ENCODE measurements around the gene SFXN5. TPM values are rescaled to one million over a fixed set of nuclear protein-coding genes. Genes with fewer than 3 reads are reported as not detected.

SFXN5 gene
- polyA plus RNA-seq, 1 donor from 2014 or later: 5.8 TPM

- Histone ChIP-seq H3K4me3 (ENCODE audit: low read length) (no peak overlapping the region), H3K9ac (ENCODE audit: low read length) (no peak overlapping the region), H3K27me3 (ENCODE audit: insufficient read depth, low read depth, low read length) (no peaks in the 10 kb centered on the region), H3K9me2 (ENCODE audit: insufficient read depth, low read length) (no peaks in the 10 kb centered on the region), H3F3A (ENCODE audit: insufficient read depth, low read length, poor library complexity, severe bottlenecking) (no peaks in the 10 kb centered on the region), H3K4me2 (ENCODE audit: low read length) (no peak overlapping the region), H3K27ac (ENCODE audit: low read length) (no peak overlapping the region), H3K9me3 (ENCODE audit: low read length) (no peaks in the 10 kb centered on the region), H3K36me3 (ENCODE audit: insufficient read depth, low read length) (no peaks in the 10 kb centered on the region), H2AFZ (ENCODE audit: low read depth, low read length) (no peak overlapping the region), H3K79me2 (replicated peaks; ENCODE audit: insufficient read depth, low read length) (no peaks in the 10 kb centered on the region), H4K20me1 (ENCODE audit: insufficient read depth) (no peaks in the 10 kb centered on the region)
- TF ChIP-seq POLR2AphosphoS5 (IDR thresholded peaks at IDR 0.05) (no peak), SMC3 (conservative IDR thresholded peaks at IDR 0.05; ENCODE audit: poor library complexity) (no peak), TAF1 (IDR thresholded peaks at IDR 0.05; ENCODE audit: low read depth) (no peak), MXI1 (conservative IDR thresholded peaks at IDR 0.05; ENCODE audit: poor library complexity, severe bottlenecking) (no peak), REST (IDR thresholded peaks at IDR 0.05; ENCODE audit: borderline replicate concordance) (no peak), CTCF (IDR thresholded peaks at IDR 0.05; ENCODE audit: poor library complexity, severe bottlenecking) (no peak), EP300 (conservative IDR thresholded peaks at IDR 0.05; ENCODE audit: poor library complexity, severe bottlenecking) (no peak), RAD21 (conservative IDR thresholded peaks at IDR 0.05) (no peak), EZH2 (IDR thresholded peaks at IDR 0.05; ENCODE audit: borderline replicate concordance, insufficient read depth, low read length, poor library complexity, severe bottlenecking) (no peak)
Observed at GRCh38 chr2:72940786-72941185, 130.7 kb downstream of the SFXN5 start.

- Histone ChIP-seq H2AFZ (ENCODE audit: low read depth, low read length) (no peak overlapping the region), H3K79me2 (replicated peaks; ENCODE audit: insufficient read depth, low read length) (no peaks in the 10 kb centered on the region), H4K20me1 (ENCODE audit: insufficient read depth) (no peaks in the 10 kb centered on the region), H3F3A (ENCODE audit: insufficient read depth, low read length, poor library complexity, severe bottlenecking) (no peaks in the 10 kb centered on the region), H3K9me3 (ENCODE audit: low read length) (no peaks in the 10 kb centered on the region), H3K27ac (ENCODE audit: low read length) (no peak overlapping the region), H3K4me2 (ENCODE audit: low read length) (no peak overlapping the region), H3K9me2 (ENCODE audit: insufficient read depth, low read length) (no peaks in the 10 kb centered on the region), H3K4me3 (ENCODE audit: low read length) (no peak overlapping the region), H3K9ac (ENCODE audit: low read length) (no peak overlapping the region), H3K27me3 (ENCODE audit: insufficient read depth, low read depth, low read length) (no peaks in the 10 kb centered on the region), H3K36me3 (ENCODE audit: insufficient read depth, low read length) (no peaks in the 10 kb centered on the region)
- TF ChIP-seq EZH2 (IDR thresholded peaks at IDR 0.05; ENCODE audit: borderline replicate concordance, insufficient read depth, low read length, poor library complexity, severe bottlenecking): no peak
- TF ChIP-seq SMC3 (conservative IDR thresholded peaks at IDR 0.05; ENCODE audit: poor library complexity): no peak
- TF ChIP-seq REST (IDR thresholded peaks at IDR 0.05; ENCODE audit: borderline replicate concordance): no peak
- TF ChIP-seq CTCF (IDR thresholded peaks at IDR 0.05; ENCODE audit: poor library complexity, severe bottlenecking): no peak
- no peak for TF ChIP-seq RAD21 (conservative IDR thresholded peaks at IDR 0.05)
- TF ChIP-seq MXI1 (conservative IDR thresholded peaks at IDR 0.05; ENCODE audit: poor library complexity, severe bottlenecking): no peak
- TF ChIP-seq POLR2AphosphoS5 (IDR thresholded peaks at IDR 0.05): no peak
- TF ChIP-seq EP300 (conservative IDR thresholded peaks at IDR 0.05; ENCODE audit: poor library complexity, severe bottlenecking): no peak
- TF ChIP-seq TAF1 (IDR thresholded peaks at IDR 0.05; ENCODE audit: low read depth): no peak
Observed at GRCh38 chr2:72940361-72940760, 131.2 kb downstream of the SFXN5 start.

Data from neural cell (in vitro differentiated cells).